Epithelial cell of esophagus (primary cell): ENCODE data around the gene PAN3.

Experiments used
- DNase-seq: peaks from one replicate; pipeline ENCODE4 v3.0.0; 2010; ENCODE audit warnings: low read depth
- H3K4me3 ChIP-seq: 2 replicates; pipeline ENCODE4 v1.5.1; 2011; ENCODE audit warnings: mild to moderate bottlenecking, low read length, control low read depth
- TF ChIP-seq, protein P1 (sequence below): IDR thresholded peaks from 2 replicates; pipeline ENCODE4 v1.5.1; 2011; ENCODE audit warnings: low read depth, mild to moderate bottlenecking, low read length, control low read depth, inconsistent platforms; ENCODE audit not compliant: insufficient read depth; ENCODE audit errors: missing control alignments

PAN3 gene

DNA sequence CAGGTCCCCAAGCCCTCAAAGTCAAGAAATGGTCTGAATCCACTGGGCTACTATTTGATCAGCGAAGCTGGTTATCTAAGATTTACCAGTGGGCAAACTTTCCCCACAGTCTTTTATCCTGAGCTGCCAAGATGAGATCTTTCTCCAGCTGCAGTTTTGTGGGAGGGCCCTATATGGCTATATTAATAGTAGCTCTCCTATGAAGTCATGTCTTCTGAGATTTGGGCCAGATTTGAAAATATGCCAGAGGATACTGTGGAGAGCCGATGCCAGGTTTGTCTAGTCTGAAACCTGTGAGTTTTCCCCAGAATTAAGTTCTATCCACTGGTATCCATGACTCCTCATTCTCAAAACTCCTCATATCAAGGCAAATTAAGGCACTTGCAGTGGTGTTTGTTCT lies 183.4 kb downstream of the PAN3 start:
- TF ChIP-seq, protein P1, sequence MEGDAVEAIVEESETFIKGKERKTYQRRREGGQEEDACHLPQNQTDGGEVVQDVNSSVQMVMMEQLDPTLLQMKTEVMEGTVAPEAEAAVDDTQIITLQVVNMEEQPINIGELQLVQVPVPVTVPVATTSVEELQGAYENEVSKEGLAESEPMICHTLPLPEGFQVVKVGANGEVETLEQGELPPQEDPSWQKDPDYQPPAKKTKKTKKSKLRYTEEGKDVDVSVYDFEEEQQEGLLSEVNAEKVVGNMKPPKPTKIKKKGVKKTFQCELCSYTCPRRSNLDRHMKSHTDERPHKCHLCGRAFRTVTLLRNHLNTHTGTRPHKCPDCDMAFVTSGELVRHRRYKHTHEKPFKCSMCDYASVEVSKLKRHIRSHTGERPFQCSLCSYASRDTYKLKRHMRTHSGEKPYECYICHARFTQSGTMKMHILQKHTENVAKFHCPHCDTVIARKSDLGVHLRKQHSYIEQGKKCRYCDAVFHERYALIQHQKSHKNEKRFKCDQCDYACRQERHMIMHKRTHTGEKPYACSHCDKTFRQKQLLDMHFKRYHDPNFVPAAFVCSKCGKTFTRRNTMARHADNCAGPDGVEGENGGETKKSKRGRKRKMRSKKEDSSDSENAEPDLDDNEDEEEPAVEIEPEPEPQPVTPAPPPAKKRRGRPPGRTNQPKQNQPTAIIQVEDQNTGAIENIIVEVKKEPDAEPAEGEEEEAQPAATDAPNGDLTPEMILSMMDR, result no peak
- no peak for DNase-seq
- no peak overlapping the region for H3K4me3 ChIP-seq

DNA sequence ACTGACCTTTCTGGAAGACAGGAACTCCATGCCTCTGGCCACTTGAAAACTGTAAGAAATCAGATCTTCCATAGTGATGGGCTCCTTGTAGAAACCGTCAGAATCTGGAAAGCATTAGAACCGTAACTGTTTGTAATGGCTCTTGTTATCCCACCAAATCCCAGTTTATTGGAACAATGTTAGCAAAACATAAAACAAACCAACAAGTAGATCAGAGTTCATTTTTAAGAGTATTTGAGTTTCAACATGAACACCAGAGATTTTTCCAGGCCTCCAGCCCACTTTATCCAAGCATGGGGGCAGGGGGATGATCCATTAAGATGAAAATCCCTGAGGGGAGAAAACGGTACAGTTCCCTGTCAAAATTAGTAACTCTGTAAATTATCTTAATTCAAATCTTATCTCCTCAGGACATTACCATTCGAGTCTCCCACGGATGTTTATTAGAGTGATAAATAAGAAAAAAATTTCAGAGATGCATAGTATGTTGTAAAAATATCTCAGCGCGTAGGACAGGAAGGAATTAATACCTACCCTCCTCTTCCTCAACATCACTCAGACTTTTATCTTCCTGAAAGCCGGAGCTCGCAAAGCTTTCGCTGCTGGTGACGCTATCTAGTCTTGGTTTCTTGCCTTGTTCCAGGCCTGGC lies 184.0 kb downstream of the PAN3 start:
- TF ChIP-seq, protein P1, result no peak
- no peak overlapping the region for H3K4me3 ChIP-seq
- DNase-seq, result no peak

DNA sequence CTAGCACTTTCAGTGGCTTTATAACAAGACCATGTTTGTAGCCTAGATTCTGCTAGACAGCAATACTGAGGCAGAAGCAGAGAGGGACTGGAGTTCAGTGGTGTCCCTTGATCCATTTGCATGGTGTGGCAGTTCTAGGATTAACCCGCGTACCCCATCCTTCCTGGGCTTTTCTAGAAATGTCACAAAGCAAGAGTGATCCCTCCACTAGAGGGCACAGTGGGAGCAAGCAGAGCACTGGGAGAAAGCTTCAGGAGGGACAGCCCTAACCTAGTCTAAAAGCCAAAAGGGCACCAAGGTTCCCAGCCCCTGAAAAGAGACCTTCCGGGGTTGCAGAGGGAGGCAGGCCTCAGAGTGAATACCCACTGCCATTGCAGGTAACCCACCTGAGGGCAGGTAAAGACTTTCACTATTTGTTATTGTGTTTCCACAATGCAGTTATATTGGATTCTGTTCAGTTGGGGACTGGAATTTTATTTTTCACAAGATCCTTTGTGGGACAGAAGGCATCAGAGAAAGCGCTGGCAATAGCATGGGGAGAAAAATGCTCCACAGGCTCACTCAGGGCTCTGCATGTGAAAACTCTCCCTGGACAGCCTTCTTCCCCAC lies 185.9 kb downstream of the PAN3 start:
- TF ChIP-seq, protein P1, result peak; percentile 89
- DNase-seq, result peak; percentile 70
- H3K4me3 ChIP-seq, result no peak overlapping the region

DNA sequence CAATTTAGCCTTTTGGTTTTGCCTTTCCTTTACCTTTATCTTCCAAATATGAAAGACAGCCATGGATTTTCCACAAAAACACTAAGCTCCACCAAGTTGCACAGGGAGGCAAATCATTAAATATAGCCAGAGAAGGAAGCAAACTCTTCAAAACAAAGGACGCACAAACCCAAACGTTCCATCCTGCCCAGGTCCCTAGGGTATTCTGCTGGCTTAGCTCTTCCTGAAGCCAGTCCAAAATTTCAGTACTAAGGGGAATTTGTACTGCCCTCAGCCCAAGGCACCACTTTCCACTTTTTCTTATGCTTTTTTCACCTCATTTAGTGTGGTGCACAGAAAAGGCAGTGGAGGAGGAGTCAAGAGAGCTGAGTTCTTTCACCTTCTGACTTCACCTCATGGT lies 186.7 kb downstream of the PAN3 start:
- no peak for DNase-seq
- TF ChIP-seq, protein P1, result no peak

DNA sequence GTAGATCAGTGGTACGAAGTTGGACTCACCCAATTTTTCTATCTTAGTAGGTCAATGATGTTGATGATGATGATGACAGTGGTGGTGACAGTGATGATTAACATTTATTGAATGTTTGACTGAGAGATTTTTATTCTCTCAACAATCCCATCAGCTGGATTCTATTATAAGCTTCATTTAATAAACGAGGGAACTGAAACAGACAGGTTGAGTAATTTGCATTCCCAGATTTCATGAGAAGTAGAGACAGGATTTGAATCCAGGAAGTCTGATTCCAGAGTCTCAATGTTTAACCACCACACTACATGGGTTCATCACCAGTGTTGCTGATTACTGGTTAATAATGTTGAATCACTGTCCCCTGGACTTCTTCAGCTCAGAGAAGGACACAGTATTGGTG lies 187.7 kb downstream of the PAN3 start:
- TF ChIP-seq, protein P1, result no peak
- DNase-seq, result no peak
- no peak overlapping the region for H3K4me3 ChIP-seq

More for the DNA sequence above, 186.7 kb downstream of the PAN3 start:
- H3K4me3 ChIP-seq, result no peak overlapping the region

DNA sequence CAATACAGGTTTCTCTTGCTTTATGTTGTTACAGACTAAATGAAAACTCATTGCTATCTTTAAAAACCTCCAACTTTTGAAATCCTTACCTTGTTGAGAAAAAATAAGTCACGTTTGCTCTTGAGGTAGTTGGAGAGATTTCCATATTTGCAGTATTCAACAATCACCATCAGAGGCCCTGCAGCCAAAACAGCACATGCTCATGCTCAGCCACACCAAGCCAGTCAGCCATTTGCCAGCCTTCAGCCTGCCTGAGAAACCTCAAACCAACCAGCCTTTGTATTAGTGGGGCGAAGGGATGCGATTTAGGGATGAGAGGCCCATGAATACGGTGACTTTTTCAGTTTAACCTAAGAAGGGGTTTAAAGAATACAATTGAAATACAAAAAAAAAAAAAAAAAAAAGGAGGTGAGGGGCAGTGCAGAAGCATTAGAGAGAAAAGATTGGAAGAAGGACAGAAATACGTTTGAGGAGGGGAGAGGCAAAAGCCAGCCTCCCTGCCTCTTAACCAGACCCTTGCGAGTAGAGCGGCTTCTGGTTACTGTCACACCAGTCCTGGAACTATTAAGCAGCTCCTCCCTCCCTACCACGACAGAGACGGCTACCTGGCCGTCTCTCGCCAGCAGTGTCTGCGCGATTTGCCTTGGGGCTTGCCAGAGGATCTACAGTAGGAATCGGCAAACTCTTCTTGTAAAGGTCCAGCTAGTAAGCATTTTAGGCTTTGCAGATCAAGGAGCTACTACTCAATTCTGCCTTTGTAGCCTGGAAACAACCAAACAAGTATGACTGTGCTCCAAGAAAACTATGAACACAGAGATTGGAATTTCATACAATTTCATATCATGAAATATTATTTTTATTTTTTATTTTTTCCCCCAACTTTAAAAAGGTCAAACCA lies 189.3 kb downstream of the PAN3 start:
- no peak for DNase-seq
- no peak overlapping the region for H3K4me3 ChIP-seq

More for the DNA sequence above, 189.3 kb downstream of the PAN3 start:
- TF ChIP-seq, protein P1, result no peak
